IPS DF 4.7 (cell line): ENCODE data around the gene BRIP1.
"Not testable (repeated sequence)": the region's sequence is repeated elsewhere in the genome, so short reads cannot be mapped to it uniquely, and the experiment has no call there.

ENCODE experiments used
- DNase-seq: peaks from one replicate; pipeline ENCODE4 v3.0.0-alpha.2; 2013; ENCODE audit warnings: low spot score; ENCODE audit errors: extremely low read depth

BRIP1 gene

GRCh38 chr17:61733021-61733420, 130.3 kb downstream of the BRIP1 start:
- no peak for DNase-seq

- DNase-seq, result no peak
Measured at GRCh38 chr17:61732169-61732568, 131.2 kb downstream of the BRIP1 start.

- no peak for DNase-seq
Measured at GRCh38 chr17:61731330-61731729, 132.0 kb downstream of the BRIP1 start.

DNA sequence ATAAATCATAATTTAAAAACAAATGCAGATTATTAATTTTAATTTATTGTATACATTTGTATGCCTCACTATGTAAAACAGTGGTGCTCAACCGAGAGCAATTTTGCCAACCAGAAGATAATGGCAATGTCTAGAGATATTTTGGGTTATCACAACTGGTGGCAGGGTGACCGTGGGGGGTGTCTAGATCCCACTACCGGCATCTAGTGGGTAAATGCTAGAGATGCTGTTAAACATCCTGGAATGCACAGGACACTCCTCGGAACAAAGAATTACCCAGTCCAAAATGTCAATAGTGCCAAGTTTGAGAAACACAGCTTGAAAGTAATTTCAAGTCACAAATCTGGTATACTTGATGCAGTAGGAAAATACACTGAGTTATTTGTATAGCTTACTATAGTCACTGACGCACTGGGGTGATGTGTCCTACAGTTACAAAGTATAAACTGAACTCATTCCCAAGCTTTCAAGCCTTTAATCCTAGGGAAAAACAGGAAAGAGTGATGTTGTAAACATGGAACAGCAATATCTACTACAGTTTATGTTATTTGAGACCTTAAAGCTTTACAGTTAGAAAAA, 133.5 kb downstream of the BRIP1 start:
- DNase-seq, result no peak

DNA sequence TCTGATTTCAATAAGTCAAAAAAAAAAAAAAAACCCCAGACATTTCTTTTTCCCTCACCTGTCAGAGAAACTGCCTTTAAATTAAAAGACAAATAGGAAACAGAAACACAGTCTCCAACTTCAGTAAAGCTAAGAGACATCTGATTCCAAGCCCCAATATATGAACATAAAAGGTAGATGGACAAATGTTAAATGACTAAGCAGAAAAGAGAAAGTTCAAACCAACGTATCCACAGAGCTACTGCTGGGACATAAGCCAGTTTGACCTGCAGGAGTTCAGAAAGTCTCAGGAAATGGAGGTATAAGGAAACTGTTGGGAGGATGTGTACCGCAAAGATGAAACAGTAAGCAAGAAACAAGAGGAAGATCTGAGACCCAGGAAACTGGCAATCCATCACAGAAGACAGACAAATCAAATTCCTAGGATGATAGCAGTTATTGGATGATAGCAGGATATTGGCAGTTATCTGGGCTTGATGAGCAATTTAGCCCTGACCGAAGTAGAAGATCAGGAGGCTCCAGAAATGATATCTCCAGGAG, 135.0 kb downstream of the BRIP1 start:
- no peak for DNase-seq

DNA sequence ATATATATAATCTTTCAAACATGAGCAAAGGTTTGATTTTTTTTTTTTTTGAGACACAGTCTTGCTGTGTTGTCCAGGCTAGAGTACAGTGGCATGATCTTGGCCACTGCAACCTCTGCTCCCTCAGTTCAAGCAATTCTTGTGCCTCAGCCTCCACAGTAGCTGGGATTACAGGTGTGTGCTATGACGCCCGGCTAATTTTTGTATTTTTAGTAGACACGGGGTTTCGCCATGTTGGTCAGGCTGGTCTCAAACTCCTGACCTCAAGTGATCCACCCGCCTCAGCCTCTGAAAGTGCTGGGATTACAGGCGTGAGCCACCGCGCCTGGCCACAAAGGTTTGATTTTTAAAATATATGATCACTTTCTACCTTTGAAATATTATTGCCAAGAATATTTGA, 135.5 kb downstream of the BRIP1 start:
- DNase-seq, result not testable (repeated sequence)

DNA sequence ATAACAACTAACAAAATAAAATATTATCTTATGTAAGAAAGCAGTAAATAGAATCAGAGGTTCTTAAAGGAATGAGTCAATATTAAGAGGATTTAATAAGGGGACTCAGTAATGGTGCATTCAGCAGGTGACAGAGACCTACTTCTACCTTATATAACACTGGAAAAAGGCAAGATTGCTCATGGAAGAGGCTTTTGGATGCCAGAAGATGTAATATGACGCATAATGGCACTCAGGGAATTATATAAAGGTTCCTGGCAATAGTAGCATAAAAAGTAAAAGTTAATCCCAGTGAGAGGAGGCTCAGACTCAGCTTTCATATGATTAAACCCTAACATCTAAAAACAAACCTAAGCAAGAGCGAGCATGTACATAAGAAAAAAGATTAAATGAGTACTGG, 136.4 kb downstream of the BRIP1 start:
- no peak for DNase-seq

- DNase-seq, result no peak
Measured at GRCh38 chr17:61724777-61725176, 138.6 kb downstream of the BRIP1 start.

- no peak for DNase-seq
Measured at GRCh38 chr17:61723914-61724313, 139.4 kb downstream of the BRIP1 start.

DNA sequence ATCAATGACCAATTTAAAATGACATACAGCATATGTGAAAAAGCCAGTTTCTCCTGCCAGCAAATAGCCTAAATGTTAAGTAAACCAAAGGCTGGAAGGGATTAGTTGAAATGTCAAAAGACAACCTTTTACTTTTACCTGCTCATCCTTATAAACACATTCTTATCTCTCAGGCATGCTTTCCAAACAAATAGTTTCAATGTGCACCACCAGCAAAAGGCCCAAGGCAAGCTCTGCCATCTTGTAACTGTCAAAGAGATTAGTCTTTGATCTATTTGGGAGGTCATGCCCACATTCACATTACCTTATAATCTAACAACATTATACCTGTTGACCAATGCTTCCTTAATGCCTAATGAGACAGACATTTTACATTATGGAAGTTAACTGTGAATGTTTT, 140.1 kb downstream of the BRIP1 start:
- DNase-seq, result no peak

DNA sequence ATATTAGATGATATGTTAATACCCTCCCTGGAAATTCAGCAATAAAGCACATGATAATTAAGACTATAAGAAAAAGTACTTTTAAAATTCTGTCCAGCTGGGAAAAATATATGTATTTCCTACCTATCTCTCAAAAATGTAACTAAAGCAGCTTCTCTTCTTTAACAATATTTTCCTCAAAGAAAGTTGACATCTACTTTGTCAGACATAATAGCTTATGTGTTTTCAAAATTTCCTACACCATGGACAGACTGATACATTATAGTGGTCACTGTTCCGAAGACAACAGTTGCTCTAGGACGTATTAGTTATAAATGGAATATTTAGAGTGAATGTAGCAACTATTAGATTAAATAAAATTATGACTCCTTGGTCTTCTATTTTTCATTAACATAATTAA, 140.9 kb downstream of the BRIP1 start:
- DNase-seq, result no peak

- no peak for DNase-seq
Measured at GRCh38 chr17:61720016-61720795, 143.1 kb downstream of the BRIP1 start.

DNA sequence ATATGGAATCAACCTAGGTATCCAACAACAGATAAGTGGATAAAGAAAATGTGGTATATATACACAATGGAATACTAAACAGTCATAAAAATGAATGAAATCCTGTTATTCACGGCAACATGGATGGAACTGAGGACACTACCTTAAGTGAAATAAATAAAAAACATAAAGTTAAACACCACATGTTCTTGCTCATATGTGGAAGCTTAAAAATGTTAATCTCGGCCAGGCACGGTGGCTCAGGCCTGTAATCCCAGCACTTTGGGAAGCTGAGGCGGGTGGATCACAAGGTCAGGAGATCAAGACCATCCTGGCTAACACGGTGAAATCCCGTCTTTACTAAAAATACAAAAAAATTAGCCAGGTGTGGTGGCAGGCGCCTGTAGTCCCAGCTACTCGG, 144.1 kb downstream of the BRIP1 start:
- DNase-seq, result not testable (repeated sequence)

GRCh38 chr17:61718022-61718421, 145.3 kb downstream of the BRIP1 start:
- DNase-seq, result no peak

DNA sequence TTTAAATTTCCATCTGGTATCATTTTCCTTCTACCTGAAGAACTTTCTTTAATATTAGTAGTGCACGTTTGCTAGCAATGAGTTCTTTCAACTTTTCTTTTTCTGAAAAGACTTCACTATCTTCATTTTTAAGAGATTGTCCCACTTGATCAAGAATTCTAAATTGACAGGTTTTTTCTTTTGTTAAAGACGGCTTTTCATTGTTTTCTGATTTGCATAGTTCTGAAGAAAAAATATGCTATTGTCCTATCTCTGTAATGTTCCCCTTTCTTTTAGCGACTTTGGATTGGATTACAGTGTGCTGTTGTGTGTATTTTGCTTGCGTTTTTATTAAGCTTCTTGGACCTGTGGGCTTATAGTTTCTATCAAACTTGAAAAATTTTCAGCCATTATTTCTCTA, 146.0 kb downstream of the BRIP1 start:
- DNase-seq, result no peak

GRCh38 chr17:61716225-61716829, 147.0 kb downstream of the BRIP1 start:
- no peak for DNase-seq

GRCh38 chr17:61715348-61715747, 148.0 kb downstream of the BRIP1 start:
- no peak for DNase-seq

DNA sequence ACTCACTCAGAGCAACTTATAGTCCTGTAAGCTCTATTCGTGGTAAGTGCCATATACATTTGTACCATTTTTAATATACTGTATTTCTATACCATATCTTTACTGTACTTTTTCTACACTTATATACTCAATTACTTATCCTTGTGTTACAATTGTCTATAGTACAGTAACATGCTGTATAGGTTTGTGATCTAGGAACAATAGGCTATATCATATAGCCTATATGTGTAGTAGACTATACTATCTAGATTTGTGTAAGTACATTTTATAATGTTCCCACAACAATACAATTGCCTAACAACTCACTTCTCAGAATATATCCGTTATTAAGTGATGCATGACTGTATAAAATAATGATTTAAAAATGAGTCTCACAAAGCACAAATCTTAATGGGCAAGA, 149.0 kb downstream of the BRIP1 start:
- no peak for DNase-seq

DNA sequence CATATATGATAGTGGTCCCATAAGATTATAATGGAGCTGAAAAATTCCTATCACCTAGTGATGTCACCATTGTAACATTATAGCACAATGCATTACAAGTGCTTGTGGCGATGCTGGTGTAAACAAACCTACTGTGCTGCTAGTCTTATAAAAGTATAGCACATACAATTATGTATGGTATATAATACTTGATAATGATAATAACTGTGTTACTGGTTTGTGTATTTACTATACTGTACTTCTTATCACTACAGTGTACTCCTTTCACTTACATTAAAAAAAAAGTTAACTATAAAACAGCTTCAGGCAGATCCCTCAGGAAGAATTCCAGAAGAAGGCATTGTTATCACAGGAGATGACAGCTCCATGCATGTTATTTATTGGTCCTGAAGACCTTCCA, 150.3 kb downstream of the BRIP1 start:
- DNase-seq, result no peak

GRCh38 chr17:61710546-61710945, 152.8 kb downstream of the BRIP1 start:
- DNase-seq, result no peak

GRCh38 chr17:61709567-61709966, 153.8 kb downstream of the BRIP1 start:
- DNase-seq, result no peak

DNA sequence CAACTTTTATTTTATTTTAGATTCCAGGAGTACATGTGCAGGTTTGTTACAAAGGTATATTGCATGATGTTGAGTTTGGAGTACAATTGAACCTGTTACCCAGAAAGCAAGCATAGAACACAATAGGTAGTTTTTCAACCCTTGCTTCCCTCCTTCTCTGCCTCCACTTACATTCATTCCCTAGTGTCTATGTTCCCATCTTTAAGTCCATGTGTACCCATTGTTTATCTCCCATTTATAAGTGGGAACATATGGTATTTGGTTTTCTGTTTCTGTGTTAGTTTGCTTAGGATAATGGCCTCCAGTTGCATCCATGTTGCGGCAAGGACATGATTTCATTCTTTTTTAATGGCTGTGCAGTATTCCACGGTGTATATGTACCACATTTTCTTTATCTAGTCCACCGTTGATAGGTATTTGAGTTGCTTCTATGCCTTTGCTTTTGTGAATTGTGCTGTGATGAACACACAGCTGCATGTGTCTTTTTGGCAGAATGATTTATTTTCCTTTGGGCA, 158.3 kb downstream of the BRIP1 start:
- DNase-seq, result no peak
